ENCODE measurements around the gene SLC6A20.

DNA sequence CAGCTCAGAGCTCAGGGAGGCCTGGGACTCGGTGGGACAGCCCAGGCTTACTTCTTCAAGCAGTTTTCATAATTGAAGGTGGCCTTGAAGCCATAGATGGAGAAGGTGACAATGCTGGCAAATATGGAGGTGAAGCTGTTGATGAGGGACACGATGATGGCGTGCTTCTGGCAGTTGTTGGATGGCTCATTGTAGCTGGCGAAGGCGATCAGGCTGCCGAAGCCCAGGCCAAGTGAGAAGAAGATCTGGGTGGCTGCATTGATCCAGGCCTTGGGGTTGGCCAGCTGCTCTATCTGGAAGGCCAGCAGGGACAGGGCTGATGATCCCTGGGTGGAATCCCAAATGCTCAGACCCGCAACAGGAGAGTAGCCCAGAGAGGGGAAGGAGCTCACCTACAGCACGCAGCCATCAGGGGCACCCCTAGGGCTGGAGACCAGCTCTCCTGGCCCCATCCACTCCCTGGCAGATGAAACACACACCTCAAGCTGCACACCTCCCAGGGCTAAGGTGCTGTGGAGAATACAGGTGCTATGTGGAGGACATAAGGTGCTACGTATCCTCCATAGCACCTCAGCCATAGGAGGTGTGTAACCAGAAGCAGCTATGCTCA is 25.1 kb downstream of the SLC6A20 start:
- TF ChIP-seq, protein P1, sequence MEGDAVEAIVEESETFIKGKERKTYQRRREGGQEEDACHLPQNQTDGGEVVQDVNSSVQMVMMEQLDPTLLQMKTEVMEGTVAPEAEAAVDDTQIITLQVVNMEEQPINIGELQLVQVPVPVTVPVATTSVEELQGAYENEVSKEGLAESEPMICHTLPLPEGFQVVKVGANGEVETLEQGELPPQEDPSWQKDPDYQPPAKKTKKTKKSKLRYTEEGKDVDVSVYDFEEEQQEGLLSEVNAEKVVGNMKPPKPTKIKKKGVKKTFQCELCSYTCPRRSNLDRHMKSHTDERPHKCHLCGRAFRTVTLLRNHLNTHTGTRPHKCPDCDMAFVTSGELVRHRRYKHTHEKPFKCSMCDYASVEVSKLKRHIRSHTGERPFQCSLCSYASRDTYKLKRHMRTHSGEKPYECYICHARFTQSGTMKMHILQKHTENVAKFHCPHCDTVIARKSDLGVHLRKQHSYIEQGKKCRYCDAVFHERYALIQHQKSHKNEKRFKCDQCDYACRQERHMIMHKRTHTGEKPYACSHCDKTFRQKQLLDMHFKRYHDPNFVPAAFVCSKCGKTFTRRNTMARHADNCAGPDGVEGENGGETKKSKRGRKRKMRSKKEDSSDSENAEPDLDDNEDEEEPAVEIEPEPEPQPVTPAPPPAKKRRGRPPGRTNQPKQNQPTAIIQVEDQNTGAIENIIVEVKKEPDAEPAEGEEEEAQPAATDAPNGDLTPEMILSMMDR (IDR thresholded peaks at IDR 0.05) = no peak
- TF ChIP-seq POLR2AphosphoS5 (IDR thresholded peaks at IDR 0.05) = no peak

All from esophagus muscularis mucosa (tissue), 3 donors.